ENCODE measurements around the gene FRMD1. TPM values are rescaled to one million over a fixed set of nuclear protein-coding genes. Genes with fewer than 3 reads are reported as not detected.
A peak's percentile ranks its signal among the peaks of the same experiment; 100 is the strongest.

FRMD1 gene
- polyA plus RNA-seq, 3 donors = not detected

GRCh38 chr6:168062346-168063289 is 16.4 kb downstream of the FRMD1 start:
- Mint-ChIP-seq H3K27me3 (ENCODE audit: low read depth in 3 of 3) (peaks cover 0 to 4% (median 1%) of the 10 kb centered on the region in 3 donors), H3K4me1 (no peaks in the 10 kb centered on the region), H3K36me3 (no peaks in the 10 kb centered on the region), H3K27ac (no peak overlapping the region), H3K4me3 (no peak overlapping the region), H3K9me3 (peaks cover 0 to 16% (median 3%) of the 10 kb centered on the region in 7 donors)
- Histone ChIP-seq H3K36me3 (replicated peaks in 1 of 2; ENCODE audit: control insufficient read depth in 1 of 2, insufficient read depth in 2 of 2, low read length in 2 of 2) (no peaks in the 10 kb centered on the region), H3K27me3 (ENCODE audit: control insufficient read depth in 2 of 2, insufficient read depth in 2 of 2, low read length in 2 of 2) (no peaks in the 10 kb centered on the region), H4K20me1 (ENCODE audit: insufficient read depth, low read length) (no peaks in the 10 kb centered on the region), H3K9ac (ENCODE audit: insufficient read depth, low read length, poor library complexity, severe bottlenecking) (no peak overlapping the region), H3K9me3 (replicated peaks in 1 of 2; ENCODE audit: control insufficient read depth in 1 of 2, insufficient read depth in 1 of 2, low read length in 2 of 2) (no peaks in the 10 kb centered on the region), H3K4me1 (ENCODE audit: control insufficient read depth in 1 of 2, insufficient read depth in 2 of 2, low read length in 2 of 2) (no peaks in the 10 kb centered on the region), H2AFZ (ENCODE audit: insufficient read depth, low read depth, low read length, poor library complexity, severe bottlenecking) (no peak overlapping the region), H3K4me2 (replicated peaks; ENCODE audit: extremely low read depth, low read length, poor library complexity, severe bottlenecking) (no peak overlapping the region), H3K79me2 (ENCODE audit: insufficient read depth, low read length) (no peaks in the 10 kb centered on the region), H3K4me3 (replicated peaks in 1 of 3; ENCODE audit: low read depth in 2 of 3, low read length in 3 of 3) (no peak overlapping the region), H3K27ac (ENCODE audit: low read depth in 1 of 2, low read length in 2 of 2) (no peak overlapping the region)
- DNase-seq = no peak
- WGBS (ENCODE audit: insufficient coverage) = 95% methylated on average over 27 of the region's 31 CpGs
- intact Hi-C loops (cut with micrococcal nuclease) = no loop called here
- TF ChIP-seq CTCF (IDR thresholded peaks at IDR 0.05) = no peak

- H3K4me3 ChIP-seq (replicated peaks in 1 of 3; ENCODE audit: low read depth in 2 of 3, low read length in 3 of 3) = no peak overlapping the region
- H3K9ac ChIP-seq (ENCODE audit: insufficient read depth, low read length, poor library complexity, severe bottlenecking) = no peak overlapping the region
- H3K27ac Mint-ChIP-seq = peak overlapping the region in 3 of 7 donors; percentile 36 to 73 (median 46)
- no peaks in the 10 kb centered on the region for H3K36me3 Mint-ChIP-seq
- no peak for DNase-seq
- 91% methylated on average over 26 of the region's 29 CpGs for WGBS (ENCODE audit: insufficient coverage)
- H3K27me3 Mint-ChIP-seq (ENCODE audit: low read depth in 3 of 3) = peaks cover 0 to 4% (median 1%) of the 10 kb centered on the region in 3 donors
- H3K4me3 Mint-ChIP-seq = no peak overlapping the region
- no peaks in the 10 kb centered on the region for H3K4me1 Mint-ChIP-seq
- no peaks in the 10 kb centered on the region for H3K9me3 ChIP-seq (replicated peaks in 1 of 2; ENCODE audit: control insufficient read depth in 1 of 2, insufficient read depth in 1 of 2, low read length in 2 of 2)
- H3K36me3 ChIP-seq (replicated peaks in 1 of 2; ENCODE audit: control insufficient read depth in 1 of 2, insufficient read depth in 2 of 2, low read length in 2 of 2) = no peaks in the 10 kb centered on the region
- H3K4me1 ChIP-seq (ENCODE audit: control insufficient read depth in 1 of 2, insufficient read depth in 2 of 2, low read length in 2 of 2) = no peaks in the 10 kb centered on the region
- H3K9me3 Mint-ChIP-seq = peaks cover 0 to 16% (median 3%) of the 10 kb centered on the region in 7 donors
- H4K20me1 ChIP-seq (ENCODE audit: insufficient read depth, low read length) = no peaks in the 10 kb centered on the region
- no peaks in the 10 kb centered on the region for H3K27me3 ChIP-seq (ENCODE audit: control insufficient read depth in 2 of 2, insufficient read depth in 2 of 2, low read length in 2 of 2)
- no peak overlapping the region for H3K27ac ChIP-seq (ENCODE audit: low read depth in 1 of 2, low read length in 2 of 2)
- intact Hi-C loops (cut with micrococcal nuclease) = no loop called here
- H3K79me2 ChIP-seq (ENCODE audit: insufficient read depth, low read length) = no peaks in the 10 kb centered on the region
- H2AFZ ChIP-seq (ENCODE audit: insufficient read depth, low read depth, low read length, poor library complexity, severe bottlenecking) = no peak overlapping the region
- no peak overlapping the region for H3K4me2 ChIP-seq (replicated peaks; ENCODE audit: extremely low read depth, low read length, poor library complexity, severe bottlenecking)
- TF ChIP-seq CTCF (IDR thresholded peaks at IDR 0.05) = no peak
Measured at GRCh38 chr6:168061269-168062210, 17.5 kb downstream of the FRMD1 start.

All from CD14-positive monocyte (primary cell).